ENCODE measurements around the gene CCNB1IP1.

DNA sequence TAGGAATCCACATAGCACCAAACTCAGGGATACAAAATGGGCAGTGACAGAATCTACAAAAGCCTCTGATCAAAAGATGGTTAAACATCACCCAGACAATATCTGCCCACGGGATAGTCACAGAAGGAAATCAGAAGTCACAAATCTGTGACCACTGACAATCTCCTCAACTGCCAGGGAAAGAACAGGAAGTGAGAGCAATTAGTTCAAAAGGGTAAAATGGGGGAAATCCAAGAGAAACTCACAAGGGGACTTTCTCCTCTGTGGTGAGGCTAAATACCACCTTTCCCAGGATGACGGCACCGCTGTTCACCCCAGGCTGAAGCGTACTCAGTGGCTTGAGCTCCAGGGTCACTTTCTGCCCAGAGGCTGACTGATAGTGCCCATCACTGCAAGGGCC lies 38.0 kb downstream of the CCNB1IP1 start:
- TF ChIP-seq POLR2A (IDR thresholded peaks at IDR 0.05) = no peak
- TF ChIP-seq, protein P1, sequence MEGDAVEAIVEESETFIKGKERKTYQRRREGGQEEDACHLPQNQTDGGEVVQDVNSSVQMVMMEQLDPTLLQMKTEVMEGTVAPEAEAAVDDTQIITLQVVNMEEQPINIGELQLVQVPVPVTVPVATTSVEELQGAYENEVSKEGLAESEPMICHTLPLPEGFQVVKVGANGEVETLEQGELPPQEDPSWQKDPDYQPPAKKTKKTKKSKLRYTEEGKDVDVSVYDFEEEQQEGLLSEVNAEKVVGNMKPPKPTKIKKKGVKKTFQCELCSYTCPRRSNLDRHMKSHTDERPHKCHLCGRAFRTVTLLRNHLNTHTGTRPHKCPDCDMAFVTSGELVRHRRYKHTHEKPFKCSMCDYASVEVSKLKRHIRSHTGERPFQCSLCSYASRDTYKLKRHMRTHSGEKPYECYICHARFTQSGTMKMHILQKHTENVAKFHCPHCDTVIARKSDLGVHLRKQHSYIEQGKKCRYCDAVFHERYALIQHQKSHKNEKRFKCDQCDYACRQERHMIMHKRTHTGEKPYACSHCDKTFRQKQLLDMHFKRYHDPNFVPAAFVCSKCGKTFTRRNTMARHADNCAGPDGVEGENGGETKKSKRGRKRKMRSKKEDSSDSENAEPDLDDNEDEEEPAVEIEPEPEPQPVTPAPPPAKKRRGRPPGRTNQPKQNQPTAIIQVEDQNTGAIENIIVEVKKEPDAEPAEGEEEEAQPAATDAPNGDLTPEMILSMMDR (IDR thresholded peaks at IDR 0.05) = no peak

All from testis (tissue), 2 donors.